Measurements from ENCODE around the gene MUC21.

Gene MUC21

GRCh38 chr6:30983439-30983838 is at the start of gene MUC21:
Gene MUC21, plus strand, starts transcription at chr6:30983718. Its CDS starts 241 bp downstream, at chr6:30983959.
- no peak within 1 kb of the TSS for H3K4me3 ChIP-seq (ENCODE audit: control insufficient read depth, low read depth, low read length)
- no peak for DNase-seq (ENCODE audit: low read depth)
- no peak for TF ChIP-seq CTCF (conservative IDR thresholded peaks at IDR 0.05; ENCODE audit: control insufficient read depth, insufficient read depth, low read depth, low read length)

- no peak for TF ChIP-seq CTCF (conservative IDR thresholded peaks at IDR 0.05; ENCODE audit: control insufficient read depth, insufficient read depth, low read depth, low read length)
- no peak overlapping the region for H3K4me3 ChIP-seq (ENCODE audit: control insufficient read depth, low read depth, low read length)
- no peak for DNase-seq (ENCODE audit: low read depth)
Observed at GRCh38 chr6:30935018-30935417, 48.5 kb upstream of the MUC21 start.

GRCh38 chr6:30937265-30937664 is 46.3 kb upstream of the MUC21 start:
- no peak for TF ChIP-seq CTCF (conservative IDR thresholded peaks at IDR 0.05; ENCODE audit: control insufficient read depth, insufficient read depth, low read depth, low read length)
- H3K4me3 ChIP-seq (ENCODE audit: control insufficient read depth, low read depth, low read length), result no peak overlapping the region
- DNase-seq (ENCODE audit: low read depth), result no peak

- H3K4me3 ChIP-seq (ENCODE audit: control insufficient read depth, low read depth, low read length), result no peak overlapping the region
- no peak for TF ChIP-seq CTCF (conservative IDR thresholded peaks at IDR 0.05; ENCODE audit: control insufficient read depth, insufficient read depth, low read depth, low read length)
- DNase-seq (ENCODE audit: low read depth), result no peak
Observed at GRCh38 chr6:30938730-30939129, 44.8 kb upstream of the MUC21 start.

- peak; percentile 61 for DNase-seq (ENCODE audit: low read depth)
- no peak overlapping the region for H3K4me3 ChIP-seq (ENCODE audit: control insufficient read depth, low read depth, low read length)
- TF ChIP-seq CTCF (conservative IDR thresholded peaks at IDR 0.05; ENCODE audit: control insufficient read depth, insufficient read depth, low read depth, low read length), result no peak
Observed at GRCh38 chr6:30939473-30939872, 44.0 kb upstream of the MUC21 start.

- no peak within 1 kb of the TSS for H3K4me3 ChIP-seq (ENCODE audit: control insufficient read depth, low read depth, low read length)
- TF ChIP-seq CTCF (conservative IDR thresholded peaks at IDR 0.05; ENCODE audit: control insufficient read depth, insufficient read depth, low read depth, low read length), result no peak
- DNase-seq (ENCODE audit: low read depth), result no peak
Observed at GRCh38 chr6:30940361-30940986, 43.0 kb upstream of the MUC21 start, which contains the start of gene MUCL3. Gene MUCL3, plus strand, starts transcription at chr6:30940973. Its CDS starts 27 bp downstream, at chr6:30941000.
